ENCODE results near the gene USP48. TPM values are rescaled to one million over a fixed set of nuclear protein-coding genes. Genes with fewer than 3 reads are reported as not detected.

The USP48 gene
- total and polyA plus RNA-seq, 2 of the 13 experiments (the other 11 are each of a cell fraction or from before 2014, with no cell fraction given) = 30.4 to 30.7 TPM

DNA sequence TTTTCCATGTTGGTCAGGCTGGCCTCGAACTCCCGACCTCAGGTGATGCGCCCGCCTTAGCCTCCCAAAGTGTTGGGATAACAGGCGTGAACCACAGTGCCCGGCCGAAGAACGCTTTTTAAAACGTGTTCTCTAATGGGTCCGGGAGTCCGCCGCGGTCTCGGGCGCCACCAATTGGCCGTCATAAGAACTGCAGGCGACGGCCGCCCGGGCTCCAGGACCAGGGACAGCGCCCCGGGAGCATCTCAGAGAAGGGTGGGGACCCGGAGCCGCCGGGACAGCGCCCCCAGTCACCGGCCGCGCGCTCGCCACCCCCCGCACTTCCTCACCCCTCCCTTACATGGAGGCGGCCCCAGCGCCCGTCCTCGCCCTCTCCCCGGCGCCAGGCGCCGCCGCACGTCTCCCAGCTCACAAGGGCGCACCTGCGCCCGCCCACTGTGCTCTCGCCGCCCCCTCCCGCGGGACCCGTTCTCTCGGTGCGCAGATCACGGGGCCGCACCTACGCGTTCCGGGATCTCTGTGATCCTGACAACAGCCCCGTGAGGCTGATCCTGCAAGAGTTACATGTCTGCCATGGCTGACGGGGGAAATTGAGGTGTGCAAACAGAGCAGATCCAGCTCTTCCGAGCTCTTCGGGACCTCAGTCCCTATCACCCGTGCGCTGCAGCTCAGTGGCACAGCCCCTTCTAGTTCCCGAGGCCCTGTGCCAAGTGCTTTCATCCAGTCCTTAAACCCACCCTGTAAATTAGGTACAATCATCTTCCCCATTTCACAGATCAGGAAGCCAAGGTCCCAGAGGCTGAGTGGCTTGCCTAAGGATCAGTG, 123.6 kb downstream of the USP48 start (continued):
- TF ChIP-seq, protein P1, sequence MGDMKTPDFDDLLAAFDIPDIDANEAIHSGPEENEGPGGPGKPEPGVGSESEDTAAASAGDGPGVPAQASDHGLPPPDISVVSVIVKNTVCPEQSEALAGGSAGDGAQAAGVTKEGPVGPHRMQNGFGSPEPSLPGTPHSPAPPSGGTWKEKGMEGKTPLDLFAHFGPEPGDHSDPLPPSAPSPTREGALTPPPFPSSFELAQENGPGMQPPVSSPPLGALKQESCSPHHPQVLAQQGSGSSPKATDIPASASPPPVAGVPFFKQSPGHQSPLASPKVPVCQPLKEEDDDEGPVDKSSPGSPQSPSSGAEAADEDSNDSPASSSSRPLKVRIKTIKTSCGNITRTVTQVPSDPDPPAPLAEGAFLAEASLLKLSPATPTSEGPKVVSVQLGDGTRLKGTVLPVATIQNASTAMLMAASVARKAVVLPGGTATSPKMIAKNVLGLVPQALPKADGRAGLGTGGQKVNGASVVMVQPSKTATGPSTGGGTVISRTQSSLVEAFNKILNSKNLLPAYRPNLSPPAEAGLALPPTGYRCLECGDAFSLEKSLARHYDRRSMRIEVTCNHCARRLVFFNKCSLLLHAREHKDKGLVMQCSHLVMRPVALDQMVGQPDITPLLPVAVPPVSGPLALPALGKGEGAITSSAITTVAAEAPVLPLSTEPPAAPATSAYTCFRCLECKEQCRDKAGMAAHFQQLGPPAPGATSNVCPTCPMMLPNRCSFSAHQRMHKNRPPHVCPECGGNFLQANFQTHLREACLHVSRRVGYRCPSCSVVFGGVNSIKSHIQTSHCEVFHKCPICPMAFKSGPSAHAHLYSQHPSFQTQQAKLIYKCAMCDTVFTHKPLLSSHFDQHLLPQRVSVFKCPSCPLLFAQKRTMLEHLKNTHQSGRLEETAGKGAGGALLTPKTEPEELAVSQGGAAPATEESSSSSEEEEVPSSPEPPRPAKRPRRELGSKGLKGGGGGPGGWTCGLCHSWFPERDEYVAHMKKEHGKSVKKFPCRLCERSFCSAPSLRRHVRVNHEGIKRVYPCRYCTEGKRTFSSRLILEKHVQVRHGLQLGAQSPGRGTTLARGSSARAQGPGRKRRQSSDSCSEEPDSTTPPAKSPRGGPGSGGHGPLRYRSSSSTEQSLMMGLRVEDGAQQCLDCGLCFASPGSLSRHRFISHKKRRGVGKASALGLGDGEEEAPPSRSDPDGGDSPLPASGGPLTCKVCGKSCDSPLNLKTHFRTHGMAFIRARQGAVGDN (CRISPR knock-in tag; IDR thresholded peaks at IDR 0.05) = peak; percentile 87
- TF ChIP-seq ZFP91 (CRISPR knock-in tag; IDR thresholded peaks at IDR 0.05; ENCODE audit: borderline replicate concordance) (peak; percentile 86), FOXK1 (CRISPR knock-in tag; IDR thresholded peaks at IDR 0.05; ENCODE audit: borderline replicate concordance, low read depth) (peak; percentile 75; the same call in 1 of the 2 replicates), STAT5B (CRISPR knock-in tag; IDR thresholded peaks at IDR 0.05) (peak; percentile 96), GPN1 (CRISPR knock-in tag; IDR thresholded peaks at IDR 0.05; ENCODE audit: borderline replicate concordance) (peak; percentile 81; the same call in 1 of the 2 replicates), TBX2 (CRISPR knock-in tag; IDR thresholded peaks at IDR 0.05; ENCODE audit: borderline replicate concordance) (peak; percentile 93), ZNF766 (CRISPR knock-in tag; IDR thresholded peaks at IDR 0.05; ENCODE audit: borderline replicate concordance) (peak; percentile 97; the same call in 1 of the 2 replicates), NFKBIZ (CRISPR knock-in tag; IDR thresholded peaks at IDR 0.05) (peak; percentile 98; the same call in 1 of the 2 replicates), ZNF414 (CRISPR knock-in tag; IDR thresholded peaks at IDR 0.05) (peak; percentile 91), ZNF17 (CRISPR knock-in tag; IDR thresholded peaks at IDR 0.05) (no peak), ZBED4 (CRISPR knock-in tag; IDR thresholded peaks at IDR 0.05; ENCODE audit: borderline replicate concordance) (peak; percentile 97), HMG20B (CRISPR knock-in tag; conservative IDR thresholded peaks at IDR 0.05) (peak; percentile 89), ZNF138 (CRISPR knock-in tag; IDR thresholded peaks at IDR 0.05; ENCODE audit: low read depth) (peak; percentile 97)
- TF ChIP-seq, protein P2, sequence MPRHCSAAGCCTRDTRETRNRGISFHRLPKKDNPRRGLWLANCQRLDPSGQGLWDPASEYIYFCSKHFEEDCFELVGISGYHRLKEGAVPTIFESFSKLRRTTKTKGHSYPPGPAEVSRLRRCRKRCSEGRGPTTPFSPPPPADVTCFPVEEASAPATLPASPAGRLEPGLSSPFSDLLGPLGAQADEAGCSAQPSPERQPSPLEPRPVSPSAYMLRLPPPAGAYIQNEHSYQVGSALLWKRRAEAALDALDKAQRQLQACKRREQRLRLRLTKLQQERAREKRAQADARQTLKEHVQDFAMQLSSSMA (CRISPR knock-in tag; IDR thresholded peaks at IDR 0.05) = 0 out of 2 replicates have a peak, but pooled peaks have one; percentile 66
